Fibroblast of skin of right quadriceps (primary cell): Measurements from ENCODE around the gene TRPM7.

Experiments
- DNase-seq: peaks from one replicate; pipeline ENCODE4 v3.0.0-alpha.2; 2013

TRPM7 gene

GRCh38 chr15:50563756-50564155 is 122.8 kb downstream of the TRPM7 start:
- DNase-seq, result no peak

- DNase-seq, result peak; percentile 23
These were observed 123.6 kb downstream of the TRPM7 start for GRCh38 chr15:50562735-50563640.

- DNase-seq, result no peak
These were observed 128.6 kb downstream of the TRPM7 start for GRCh38 chr15:50558012-50558411.

- DNase-seq, result no peak
These were observed 129.8 kb downstream of the TRPM7 start for GRCh38 chr15:50556642-50557371.

GRCh38 chr15:50552238-50552637 is 134.4 kb downstream of the TRPM7 start:
- no peak for DNase-seq

GRCh38 chr15:50549326-50549725 is 137.3 kb downstream of the TRPM7 start:
- DNase-seq, result no peak

GRCh38 chr15:50546566-50546965 is 140.0 kb downstream of the TRPM7 start, which contains the start of gene USP50:
TSS of gene USP50 (minus strand) at chr15:50546666. CDS start at chr15:50546525, 141 bp downstream.
- DNase-seq, result no peak

GRCh38 chr15:50544368-50544767 is 142.2 kb downstream of the TRPM7 start:
- DNase-seq, result no peak

- peak; percentile 34 for DNase-seq
These were observed 143.0 kb downstream of the TRPM7 start for GRCh38 chr15:50543556-50543955.

GRCh38 chr15:50542887-50543210 is 143.7 kb downstream of the TRPM7 start:
- peak; percentile 57 for DNase-seq

- no peak for DNase-seq
These were observed 154.8 kb downstream of the TRPM7 start for GRCh38 chr15:50531766-50532165.

- no peak for DNase-seq
These were observed 155.4 kb downstream of the TRPM7 start for GRCh38 chr15:50531163-50531562.

GRCh38 chr15:50523851-50524251 is 162.7 kb downstream of the TRPM7 start:
- peak; percentile 11 for DNase-seq

- peak; percentile 37 for DNase-seq
These were observed 166.7 kb downstream of the TRPM7 start for GRCh38 chr15:50519740-50520425.

- DNase-seq, result no peak
These were observed 173.6 kb downstream of the TRPM7 start for GRCh38 chr15:50513001-50513400.
